Aorta (tissue), 5 donors: ENCODE results near the gene RNF123. TPM values are rescaled to one million over a fixed set of nuclear protein-coding genes. Genes with fewer than 3 reads are reported as not detected.
"Not testable (repeated sequence)": the region's sequence is repeated elsewhere in the genome, so short reads cannot be mapped to it uniquely, and the experiment has no call there.

Experiments
- ATAC-seq: fragments of 200-7000 bp; cut with Tn5 transposase; one replicate; pipeline ENCODE4 v1.9.1; 2022; ENCODE audit warnings: moderate library complexity; ENCODE audit not compliant: low FRiP score
- DNase-seq, 2 donors: peaks; one replicate each; pipeline ENCODE4 v3.0.0-alpha.2; 2020
- H3K27ac ChIP-seq, 2 donors: one replicate each; pipeline ENCODE4 v1.5.1; 2013; ENCODE audit warnings: low read length in 2 of 2, mild to moderate bottlenecking in 2 of 2, moderate library complexity in 2 of 2, control low read depth in 1 of 2, inconsistent platforms in 1 of 2, low read depth in 1 of 2
- H3K27me3 ChIP-seq, 2 donors: one replicate each; pipeline ENCODE4 v1.6.1; 2013; ENCODE audit warnings: control low read depth in 1 of 2, low read length in 1 of 2, mild to moderate bottlenecking in 1 of 2, moderate library complexity in 1 of 2; ENCODE audit not compliant: insufficient read depth in 2 of 2, control insufficient read depth in 1 of 2
- H3K36me3 ChIP-seq, 2 donors: one replicate each; pipeline ENCODE4 v1.6.1; 2013; ENCODE audit warnings: control low read depth in 1 of 2, low read length in 1 of 2, mild to moderate bottlenecking in 1 of 2; ENCODE audit not compliant: insufficient read depth in 2 of 2, control insufficient read depth in 1 of 2
- H3K4me1 ChIP-seq, 2 donors: one replicate each; pipeline ENCODE4 v1.6.1; 2013; ENCODE audit warnings: low read length in 2 of 2, control low read depth in 1 of 2, mild to moderate bottlenecking in 1 of 2, moderate library complexity in 1 of 2; ENCODE audit not compliant: insufficient read depth in 2 of 2, control insufficient read depth in 1 of 2
- H3K4me3 ChIP-seq, 2 donors: one replicate each; pipeline ENCODE4 v1.5.1; 2013; ENCODE audit warnings: low read length in 2 of 2, control low read depth in 1 of 2, mild to moderate bottlenecking in 1 of 2
- H3K9me3 ChIP-seq: one replicate; pipeline ENCODE4 v1.6.1; 2013; ENCODE audit warnings: mild to moderate bottlenecking, low read length; ENCODE audit not compliant: control insufficient read depth
- WGBS, 2 donors: extraction: QIAGEN DNeasy Blood & Tissue Kit; methylation state at CpG; one replicate each; pipeline ENCODE4 v1.1.7; 2013; 5-methylcytosine and 5-hydroxymethylcytosine counted together
- intact Hi-C, 2 donors: fragments of 100-400 bp; cut with DNase I; formaldehyde crosslinking; loops; one replicate each; pipeline versions ENCODE4 v1.14.2 to v1.15.0; 2022
- polyA plus RNA-seq, 2 donors: library from polyadenylated mRNA; stranded (reverse); fragments of 200-250 nt; gene quantifications; one replicate each; pipeline ENCODE4 v1.2.3, GENCODE V29; 2013
- total RNA-seq, 2 donors: library from RNA; stranded (reverse); fragmentation: NEBNext Ultra II Directional; extraction: Animal tissue kit (Norgen Biotek cat#: 25700); gene quantifications; one replicate each; pipeline ENCODE4 v1.2.1, GENCODE V29; 2021
- donor health status: healthy with polysubstance abuse.
- donor health status: Bipolar disorder and iron deficiency.
- donor health status: DM: no; HTN: no; CAD: no.
- donor health status: DM: no; HTN: no; CAD: no.
- donor health status: DM: yes; HTN: yes; CAD: no.

The RNF123 gene
- total and polyA plus RNA-seq, 4 donors: 12.5 to 38.1 (median 32.2) TPM

DNA sequence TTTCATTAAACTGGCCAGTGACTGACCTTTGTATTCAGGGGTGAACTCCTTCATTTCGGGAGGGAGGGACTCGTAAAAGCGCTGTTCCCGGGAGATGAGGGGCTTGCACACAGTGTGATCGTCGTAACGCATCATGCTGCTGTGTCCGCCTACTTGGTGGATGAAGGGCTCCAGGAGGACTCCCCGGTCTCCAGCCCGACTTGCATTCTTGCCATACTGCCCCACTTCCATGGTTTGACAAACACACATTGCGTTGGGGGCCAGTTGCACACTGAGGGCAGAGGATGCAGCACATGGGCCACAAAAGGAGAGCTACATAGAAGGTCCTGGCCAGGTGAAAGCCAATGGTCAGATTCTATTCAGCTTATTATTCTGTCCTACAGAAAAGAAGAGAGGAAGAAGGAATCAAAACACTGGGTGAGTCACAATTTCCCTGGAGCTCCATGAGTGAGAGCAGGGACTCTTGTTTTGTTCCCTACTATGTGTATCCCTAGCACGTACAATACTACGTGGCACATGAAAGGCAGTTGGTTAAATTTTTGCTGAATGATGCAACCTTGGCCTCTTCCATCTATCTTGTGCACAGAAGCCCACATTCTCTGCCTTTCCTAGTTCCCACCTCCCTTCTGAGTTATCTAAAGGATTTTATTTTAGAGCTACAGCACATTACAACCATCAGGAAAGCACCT is 58.6 kb downstream of the RNF123 start:
- Histone ChIP-seq H3K36me3 (no peaks in the 10 kb centered on the region), H3K4me1 (no peaks in the 10 kb centered on the region), H3K4me3 (no peak overlapping the region), H3K27ac (no peak overlapping the region), H3K9me3 (no peaks in the 10 kb centered on the region), H3K27me3 (no peaks in the 10 kb centered on the region)
- no peak for ATAC-seq
- DNase-seq: no peak
- intact Hi-C loops: no loop called here
- WGBS, 2 donors: 84 to 87% methylated on average over 13 of the region's 13 CpGs

DNA sequence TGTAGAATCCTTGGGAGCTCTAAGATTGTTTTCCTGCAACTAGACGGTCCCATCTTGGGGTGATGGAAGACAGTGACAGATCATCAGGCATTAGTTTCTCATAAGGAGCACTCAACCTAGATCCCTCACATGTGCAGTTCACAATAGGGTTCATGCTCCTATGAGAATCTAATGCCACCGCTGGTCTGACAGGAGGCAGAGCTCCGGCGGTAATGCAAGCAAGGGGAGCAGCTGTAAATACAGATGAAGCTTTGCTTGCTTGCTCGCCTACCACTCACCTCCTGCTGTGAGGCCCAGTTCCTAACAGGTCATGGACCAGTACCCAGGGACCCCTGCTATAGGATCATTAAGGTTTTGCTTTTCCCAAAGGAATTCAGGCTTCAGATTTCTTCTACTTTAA is 59.5 kb downstream of the RNF123 start:
- H3K4me3 ChIP-seq, H3K36me3 ChIP-seq, H3K9me3 ChIP-seq, H3K27me3 ChIP-seq, DNase-seq, H3K4me1 ChIP-seq, ATAC-seq, H3K27ac ChIP-seq, intact Hi-C loops: not testable (repeated sequence)
- 81 to 88% methylated on average over 5 of the region's 5 CpGs for WGBS, 2 donors

DNA sequence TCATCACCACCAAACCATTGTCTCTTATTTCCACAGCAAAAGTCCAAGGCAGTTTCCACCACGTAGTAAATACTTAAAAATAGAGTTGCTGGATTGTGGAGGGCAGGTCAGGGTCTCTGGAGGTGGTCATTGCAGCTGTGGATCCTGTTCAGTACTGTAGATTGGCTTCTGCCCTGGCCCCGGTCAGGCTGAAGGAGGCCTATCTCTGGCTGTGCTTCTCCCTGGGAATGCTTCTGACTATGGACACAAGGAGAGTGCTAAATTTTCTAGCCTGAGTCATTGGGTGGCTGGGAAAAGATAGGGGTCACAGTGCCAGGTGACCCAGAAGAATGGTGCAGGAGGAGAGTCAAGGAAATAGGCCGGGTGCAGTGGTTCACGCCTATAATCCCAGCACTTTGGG is 60.7 kb downstream of the RNF123 start:
- H3K27me3 ChIP-seq: no peaks in the 10 kb centered on the region
- H3K4me1 ChIP-seq: no peaks in the 10 kb centered on the region
- H3K9me3 ChIP-seq: no peaks in the 10 kb centered on the region
- intact Hi-C loops: no loop called here
- H3K27ac ChIP-seq: no peak overlapping the region
- ATAC-seq (no peak), DNase-seq (no peak)
- WGBS, 2 donors: 90 to 92% methylated on average over 4 of the region's 4 CpGs
- no peak overlapping the region for H3K4me3 ChIP-seq
- H3K36me3 ChIP-seq: no peaks in the 10 kb centered on the region

DNA sequence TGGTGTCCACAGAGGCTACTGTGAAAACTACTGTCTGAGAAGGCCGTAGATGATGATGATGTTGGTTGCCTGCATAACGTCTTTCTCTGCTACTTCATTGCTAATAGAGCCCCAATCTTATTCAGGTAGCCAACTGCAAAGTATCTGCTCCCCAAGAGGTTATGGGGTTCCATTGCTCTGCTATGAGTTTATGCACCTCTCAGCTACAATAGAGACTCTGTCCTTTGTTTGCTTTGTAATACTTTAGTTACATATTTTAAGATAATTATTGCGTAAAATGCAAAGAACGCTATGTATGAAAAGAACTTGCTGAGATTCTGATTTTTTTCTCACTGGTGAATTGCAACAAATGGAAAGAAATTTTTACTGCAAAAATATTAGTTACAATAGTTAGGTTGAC is 62.1 kb downstream of the RNF123 start:
- ATAC-seq (no peak), DNase-seq (no peak)
- 76 to 88% methylated on average over 4 of the region's 4 CpGs for WGBS, 2 donors
- no peaks in the 10 kb centered on the region for H3K36me3 ChIP-seq
- H3K4me3 ChIP-seq: no peak overlapping the region
- H3K4me1 ChIP-seq: no peaks in the 10 kb centered on the region
- no peaks in the 10 kb centered on the region for H3K27me3 ChIP-seq
- intact Hi-C loops: no loop called here
- no peaks in the 10 kb centered on the region for H3K9me3 ChIP-seq
- H3K27ac ChIP-seq: no peak overlapping the region

DNA sequence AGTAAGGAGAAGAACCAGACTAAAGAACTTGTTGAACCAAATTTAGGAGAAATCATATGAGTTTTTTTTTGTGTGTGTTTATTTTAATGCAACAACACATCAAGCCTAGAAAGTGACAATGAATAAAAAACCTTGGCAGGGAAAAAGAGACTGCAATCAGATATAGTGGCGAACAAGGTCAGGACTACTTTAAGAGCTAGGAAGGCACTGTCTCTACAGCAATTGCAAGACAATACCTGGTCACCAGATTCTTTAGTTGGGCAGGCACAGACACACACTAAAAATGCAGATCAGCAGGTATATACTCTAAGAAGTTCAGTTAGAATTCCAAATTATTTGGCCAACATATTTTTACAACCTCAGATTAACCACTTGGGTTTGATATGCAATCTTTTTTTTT is 65.2 kb downstream of the RNF123 start:
- ATAC-seq (no peak), DNase-seq (no peak)
- no peaks in the 10 kb centered on the region for H3K4me1 ChIP-seq
- no peaks in the 10 kb centered on the region for H3K9me3 ChIP-seq
- H3K36me3 ChIP-seq: no peaks in the 10 kb centered on the region
- no peaks in the 10 kb centered on the region for H3K27me3 ChIP-seq
- H3K27ac ChIP-seq: no peak overlapping the region
- 96 to 100% methylated on average over 1 of the region's 1 CpG for WGBS, 2 donors
- no peak overlapping the region for H3K4me3 ChIP-seq
- intact Hi-C loops: no loop called here

DNA sequence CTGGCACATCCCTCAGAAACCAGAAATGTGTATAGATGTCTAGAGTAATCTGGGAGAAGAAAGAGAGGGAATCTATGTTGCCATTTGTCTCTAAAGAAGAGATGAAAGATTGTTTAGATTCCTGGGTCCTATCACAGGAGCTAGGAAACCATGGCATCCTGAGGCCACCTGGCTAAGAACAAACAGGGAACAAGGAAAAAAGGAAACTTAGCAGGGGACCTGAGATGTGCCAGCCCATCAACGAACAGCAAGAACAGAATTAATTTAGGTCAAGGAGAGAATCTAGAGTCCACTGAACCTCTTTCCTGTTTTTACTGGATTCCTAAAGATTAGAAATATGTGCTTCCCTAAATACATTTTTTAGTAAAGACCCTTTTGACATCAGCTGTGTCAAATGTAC is 66.7 kb downstream of the RNF123 start:
- intact Hi-C loops: no loop called here
- no peak for ATAC-seq
- Histone ChIP-seq H3K9me3 (no peaks in the 10 kb centered on the region), H3K4me1 (no peaks in the 10 kb centered on the region), H3K4me3 (no peak overlapping the region), H3K27me3 (no peaks in the 10 kb centered on the region), H3K36me3 (no peaks in the 10 kb centered on the region), H3K27ac (no peak overlapping the region)
- DNase-seq: no peak
- 70 to 79% methylated on average over 1 of the region's 1 CpG for WGBS, 2 donors

DNA sequence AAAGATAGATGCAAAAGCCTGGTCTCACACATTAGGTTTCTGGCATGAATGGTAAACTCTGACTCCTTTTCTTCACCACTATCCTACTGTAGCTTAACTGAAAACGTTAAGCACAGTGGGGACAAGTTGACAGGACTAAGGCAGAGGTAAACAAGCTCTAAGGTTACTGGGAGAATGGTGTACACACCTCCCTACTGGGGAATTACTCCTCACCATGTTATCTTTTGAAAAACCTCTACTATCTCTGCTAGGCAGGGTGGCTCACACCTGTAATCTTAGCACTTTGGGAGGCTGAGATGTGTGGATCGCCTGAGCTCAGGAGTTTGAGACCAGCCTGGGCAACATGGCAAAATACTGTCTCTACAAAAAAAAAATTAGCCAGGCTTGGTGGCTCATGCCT is 67.8 kb downstream of the RNF123 start:
- H3K4me1 ChIP-seq: no peaks in the 10 kb centered on the region
- DNase-seq: no peak
- 69 to 74% methylated on average over 2 of the region's 2 CpGs for WGBS, 2 donors

DNA sequence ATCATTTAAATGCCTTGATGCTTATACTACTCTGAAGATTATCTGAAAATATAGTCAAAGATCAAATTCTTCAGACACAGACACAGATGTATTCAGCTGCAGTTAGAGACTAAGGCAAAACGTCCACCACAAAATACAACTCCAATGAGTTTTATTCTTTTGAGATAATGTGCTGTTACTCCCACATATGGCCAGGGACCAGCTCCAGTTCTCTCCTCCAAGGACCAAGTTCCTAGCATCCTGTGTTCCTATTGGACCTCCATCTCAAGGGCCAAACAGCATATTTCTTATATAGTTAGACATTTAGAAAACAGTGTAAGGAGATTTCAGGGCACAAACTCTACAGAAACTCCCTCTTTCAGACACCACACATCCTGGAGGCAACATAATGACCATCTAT is 69.9 kb downstream of the RNF123 start:
- H3K27ac ChIP-seq: no peak overlapping the region
- no peaks in the 10 kb centered on the region for H3K36me3 ChIP-seq
- H3K27me3 ChIP-seq: no peaks in the 10 kb centered on the region
- no peaks in the 10 kb centered on the region for H3K4me1 ChIP-seq
- no peak overlapping the region for H3K4me3 ChIP-seq
- DNase-seq (no peak), ATAC-seq (no peak)
- 0 to 7% methylated on average over 1 of the region's 1 CpG for WGBS, 2 donors
- intact Hi-C loops: no loop called here
- H3K9me3 ChIP-seq: no peaks in the 10 kb centered on the region

More for the DNA sequence above, 67.8 kb downstream of the RNF123 start:
- H3K36me3 ChIP-seq: no peaks in the 10 kb centered on the region
- no peaks in the 10 kb centered on the region for H3K9me3 ChIP-seq
- ATAC-seq: no peak
- intact Hi-C loops: no loop called here
- H3K27ac ChIP-seq: no peak overlapping the region
- H3K27me3 ChIP-seq: no peaks in the 10 kb centered on the region
- no peak overlapping the region for H3K4me3 ChIP-seq

DNA sequence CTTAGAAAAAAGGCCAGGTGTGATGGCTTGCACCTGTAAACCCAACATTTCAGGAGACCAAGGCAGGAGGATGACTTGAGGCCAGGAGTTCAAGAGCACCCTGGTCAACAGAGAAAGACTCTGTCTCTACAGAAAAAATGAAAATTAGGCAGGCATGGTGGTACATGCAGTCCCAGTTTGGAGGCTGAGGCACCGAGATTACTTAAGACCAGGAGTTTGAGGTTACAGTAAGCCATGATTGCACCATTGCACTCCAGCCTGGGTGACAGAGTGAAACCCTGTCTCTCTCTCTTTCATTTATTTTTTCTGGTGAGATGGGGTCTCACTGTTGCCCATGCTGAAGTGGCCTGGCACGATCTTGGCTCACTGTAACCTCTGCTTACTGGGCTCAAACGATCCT is 72.3 kb downstream of the RNF123 start:
- Histone ChIP-seq H3K4me1 (no peaks in the 10 kb centered on the region), H3K27ac (no peak overlapping the region), H3K9me3 (no peaks in the 10 kb centered on the region), H3K4me3 (no peak overlapping the region), H3K27me3 (no peaks in the 10 kb centered on the region), H3K36me3 (peaks cover 0 to 1% of the 10 kb centered on the region in 2 donors)
- DNase-seq (no peak), ATAC-seq (no peak)
- intact Hi-C loops: no loop called here
- WGBS, 2 donors: 93% methylated on average over 3 of the region's 3 CpGs
